ENCODE data around the gene ELOVL5.

The ELOVL5 gene

GRCh38 chr6:53299331-53300005 lies 49.3 kb downstream of the ELOVL5 start:
- Histone ChIP-seq H3K27ac (ENCODE audit: low read depth, low read length) (peak overlapping the region; percentile 90), H3K9ac (ENCODE audit: low read length in 5 of 5) (peak overlapping the region in 3 of 5 donors; percentile 13 to 53 (median 51)), H3K27me3 (ENCODE audit: control insufficient read depth in 5 of 5, insufficient read depth in 4 of 5, low read length in 5 of 5) (no peaks in the 10 kb centered on the region), H3K36me3 (ENCODE audit: control insufficient read depth in 5 of 5, insufficient read depth in 5 of 5, low read length in 5 of 5) (no peaks in the 10 kb centered on the region), H3K9me3 (ENCODE audit: control insufficient read depth in 5 of 5, low read length in 5 of 5) (no peaks in the 10 kb centered on the region), H3K4me3 (ENCODE audit: low read depth in 1 of 5, low read length in 5 of 5) (no peak overlapping the region), H3K4me1 (ENCODE audit: control insufficient read depth in 5 of 5, insufficient read depth in 5 of 5, low read length in 5 of 5) (peaks cover 19 to 88% (median 82%) of the 10 kb centered on the region in 5 donors)

DNA sequence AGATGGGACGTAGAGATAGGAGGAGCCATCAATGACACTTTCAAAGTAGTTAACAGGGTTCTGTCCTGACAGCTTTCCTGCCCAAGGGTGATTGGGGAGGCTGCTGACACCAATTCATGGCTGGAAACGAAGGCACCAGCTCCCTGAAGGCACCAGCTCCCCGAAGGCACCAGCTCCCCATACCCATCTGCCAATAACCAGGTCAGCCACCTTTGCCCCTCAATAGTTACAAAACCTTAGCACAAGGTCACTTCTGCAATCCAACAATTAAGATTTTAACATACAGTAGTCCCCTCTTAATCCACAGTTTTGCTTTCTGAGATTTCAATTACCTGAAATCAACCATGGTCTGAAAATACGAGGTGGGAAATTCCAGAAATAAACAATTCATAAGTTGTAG lies 51.7 kb downstream of the ELOVL5 start:
- peak overlapping the region in 2 of 5 donors; percentile 14 to 32 for H3K9ac ChIP-seq (ENCODE audit: low read length in 5 of 5)
- H3K36me3 ChIP-seq (ENCODE audit: control insufficient read depth in 5 of 5, insufficient read depth in 5 of 5, low read length in 5 of 5) = peaks cover under 1 to 21% (median 4%) of the 10 kb centered on the region in 5 donors
- H3K4me1 ChIP-seq (ENCODE audit: control insufficient read depth in 5 of 5, insufficient read depth in 5 of 5, low read length in 5 of 5) = peaks cover 19 to 79% (median 72%) of the 10 kb centered on the region in 5 donors
- H3K9me3 ChIP-seq (ENCODE audit: control insufficient read depth in 5 of 5, low read length in 5 of 5) = no peaks in the 10 kb centered on the region
- no peak overlapping the region for H3K4me3 ChIP-seq (ENCODE audit: low read depth in 1 of 5, low read length in 5 of 5)
- H3K27me3 ChIP-seq (ENCODE audit: control insufficient read depth in 5 of 5, insufficient read depth in 4 of 5, low read length in 5 of 5) = no peaks in the 10 kb centered on the region
- peak overlapping the region; percentile 90 for H3K27ac ChIP-seq (ENCODE audit: low read depth, low read length)

GRCh38 chr6:53295176-53295575 lies 53.6 kb downstream of the ELOVL5 start:
- Histone ChIP-seq H3K36me3 (ENCODE audit: control insufficient read depth in 5 of 5, insufficient read depth in 5 of 5, low read length in 5 of 5) (peaks cover 7 to 34% (median 15%) of the 10 kb centered on the region in 5 donors), H3K9me3 (ENCODE audit: control insufficient read depth in 5 of 5, low read length in 5 of 5) (no peaks in the 10 kb centered on the region), H3K9ac (ENCODE audit: low read length in 5 of 5) (peak overlapping the region in 2 of 5 donors; percentile 19 to 40), H3K4me3 (ENCODE audit: low read depth in 1 of 5, low read length in 5 of 5) (no peak overlapping the region), H3K27me3 (ENCODE audit: control insufficient read depth in 5 of 5, insufficient read depth in 4 of 5, low read length in 5 of 5) (no peaks in the 10 kb centered on the region), H3K4me1 (ENCODE audit: control insufficient read depth in 5 of 5, insufficient read depth in 5 of 5, low read length in 5 of 5) (peaks cover 7 to 68% (median 60%) of the 10 kb centered on the region in 5 donors), H3K27ac (ENCODE audit: low read depth, low read length) (peak overlapping the region; percentile 81)

GRCh38 chr6:53294611-53295010 lies 54.1 kb downstream of the ELOVL5 start:
- peak overlapping the region in 2 of 5 donors; percentile 28 to 40 for H3K9ac ChIP-seq (ENCODE audit: low read length in 5 of 5)
- H3K27ac ChIP-seq (ENCODE audit: low read depth, low read length) = peak overlapping the region; percentile 81
- H3K4me3 ChIP-seq (ENCODE audit: low read depth in 1 of 5, low read length in 5 of 5) = no peak overlapping the region
- peaks cover 7 to 63% (median 54%) of the 10 kb centered on the region in 5 donors for H3K4me1 ChIP-seq (ENCODE audit: control insufficient read depth in 5 of 5, insufficient read depth in 5 of 5, low read length in 5 of 5)
- H3K27me3 ChIP-seq (ENCODE audit: control insufficient read depth in 5 of 5, insufficient read depth in 4 of 5, low read length in 5 of 5) = no peaks in the 10 kb centered on the region
- peaks cover 7 to 40% (median 20%) of the 10 kb centered on the region in 5 donors for H3K36me3 ChIP-seq (ENCODE audit: control insufficient read depth in 5 of 5, insufficient read depth in 5 of 5, low read length in 5 of 5)
- H3K9me3 ChIP-seq (ENCODE audit: control insufficient read depth in 5 of 5, low read length in 5 of 5) = no peaks in the 10 kb centered on the region

DNA sequence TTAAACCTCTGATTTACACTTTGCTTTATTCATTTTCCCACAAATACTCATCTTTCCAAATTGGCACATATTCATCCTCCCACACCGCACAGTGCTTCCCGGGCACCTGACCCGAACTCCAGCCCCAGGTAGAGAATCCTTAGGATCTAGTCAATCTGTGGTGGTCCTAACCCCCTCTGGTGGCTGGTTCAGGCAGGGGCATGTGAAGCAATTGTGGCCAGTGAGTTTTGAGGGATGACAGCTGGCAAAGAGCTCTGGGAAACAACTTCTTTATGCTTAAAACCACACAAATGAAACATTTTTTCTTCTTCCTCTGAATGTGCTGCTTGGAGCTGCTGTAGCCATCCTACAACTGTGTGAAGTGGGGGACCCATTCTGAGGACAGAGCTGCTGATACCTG lies 54.7 kb downstream of the ELOVL5 start:
- no peaks in the 10 kb centered on the region for H3K9me3 ChIP-seq (ENCODE audit: control insufficient read depth in 5 of 5, low read length in 5 of 5)
- H3K4me3 ChIP-seq (ENCODE audit: low read depth in 1 of 5, low read length in 5 of 5) = no peak overlapping the region
- peaks cover 7 to 40% (median 20%) of the 10 kb centered on the region in 5 donors for H3K36me3 ChIP-seq (ENCODE audit: control insufficient read depth in 5 of 5, insufficient read depth in 5 of 5, low read length in 5 of 5)
- H3K27ac ChIP-seq (ENCODE audit: low read depth, low read length) = peak overlapping the region; percentile 81
- no peaks in the 10 kb centered on the region for H3K27me3 ChIP-seq (ENCODE audit: control insufficient read depth in 5 of 5, insufficient read depth in 4 of 5, low read length in 5 of 5)
- H3K4me1 ChIP-seq (ENCODE audit: control insufficient read depth in 5 of 5, insufficient read depth in 5 of 5, low read length in 5 of 5) = peaks cover 7 to 58% (median 49%) of the 10 kb centered on the region in 5 donors
- H3K9ac ChIP-seq (ENCODE audit: low read length in 5 of 5) = peak overlapping the region in 2 of 5 donors; percentile 28 to 48

GRCh38 chr6:53293691-53294090 lies 55.1 kb downstream of the ELOVL5 start:
- no peaks in the 10 kb centered on the region for H3K27me3 ChIP-seq (ENCODE audit: control insufficient read depth in 5 of 5, insufficient read depth in 4 of 5, low read length in 5 of 5)
- no peaks in the 10 kb centered on the region for H3K9me3 ChIP-seq (ENCODE audit: control insufficient read depth in 5 of 5, low read length in 5 of 5)
- peak overlapping the region; percentile 81 for H3K27ac ChIP-seq (ENCODE audit: low read depth, low read length)
- H3K4me3 ChIP-seq (ENCODE audit: low read depth in 1 of 5, low read length in 5 of 5) = no peak overlapping the region
- H3K9ac ChIP-seq (ENCODE audit: low read length in 5 of 5) = peak overlapping the region in 1 of 5 donors; percentile 48
- peaks cover 7 to 57% (median 48%) of the 10 kb centered on the region in 5 donors for H3K4me1 ChIP-seq (ENCODE audit: control insufficient read depth in 5 of 5, insufficient read depth in 5 of 5, low read length in 5 of 5)
- peaks cover 7 to 43% (median 20%) of the 10 kb centered on the region in 5 donors for H3K36me3 ChIP-seq (ENCODE audit: control insufficient read depth in 5 of 5, insufficient read depth in 5 of 5, low read length in 5 of 5)

- Histone ChIP-seq H3K36me3 (ENCODE audit: control insufficient read depth in 5 of 5, insufficient read depth in 5 of 5, low read length in 5 of 5) (peaks cover 13 to 49% (median 20%) of the 10 kb centered on the region in 5 donors), H3K4me1 (ENCODE audit: control insufficient read depth in 5 of 5, insufficient read depth in 5 of 5, low read length in 5 of 5) (peaks cover 4 to 49% (median 34%) of the 10 kb centered on the region in 5 donors), H3K4me3 (ENCODE audit: low read depth in 1 of 5, low read length in 5 of 5) (no peak overlapping the region), H3K27me3 (ENCODE audit: control insufficient read depth in 5 of 5, insufficient read depth in 4 of 5, low read length in 5 of 5) (no peaks in the 10 kb centered on the region), H3K27ac (ENCODE audit: low read depth, low read length) (peak overlapping the region; percentile 69), H3K9ac (ENCODE audit: low read length in 5 of 5) (peak overlapping the region in 1 of 5 donors; percentile 13), H3K9me3 (ENCODE audit: control insufficient read depth in 5 of 5, low read length in 5 of 5) (no peaks in the 10 kb centered on the region)
Observed at GRCh38 chr6:53290537-53291510, 57.9 kb downstream of the ELOVL5 start.

GRCh38 chr6:53287336-53288225 lies 61.2 kb downstream of the ELOVL5 start:
- H3K9ac ChIP-seq (ENCODE audit: low read length in 5 of 5) = peak overlapping the region in 2 of 5 donors; percentile 9 to 42
- H3K36me3 ChIP-seq (ENCODE audit: control insufficient read depth in 5 of 5, insufficient read depth in 5 of 5, low read length in 5 of 5) = peaks cover 10 to 46% (median 19%) of the 10 kb centered on the region in 5 donors
- H3K27ac ChIP-seq (ENCODE audit: low read depth, low read length) = peak overlapping the region; percentile 69

GRCh38 chr6:53284901-53285300 lies 63.8 kb downstream of the ELOVL5 start:
- Histone ChIP-seq H3K9me3 (ENCODE audit: control insufficient read depth in 5 of 5, low read length in 5 of 5) (no peaks in the 10 kb centered on the region), H3K4me1 (ENCODE audit: control insufficient read depth in 5 of 5, insufficient read depth in 5 of 5, low read length in 5 of 5) (peaks cover 3 to 43% (median 40%) of the 10 kb centered on the region in 5 donors)

More at GRCh38 chr6:53287336-53288225, 61.2 kb downstream of the ELOVL5 start:
- peaks cover 0 to 36% (median 19%) of the 10 kb centered on the region in 5 donors for H3K4me1 ChIP-seq (ENCODE audit: control insufficient read depth in 5 of 5, insufficient read depth in 5 of 5, low read length in 5 of 5)
- no peaks in the 10 kb centered on the region for H3K9me3 ChIP-seq (ENCODE audit: control insufficient read depth in 5 of 5, low read length in 5 of 5)
- no peaks in the 10 kb centered on the region for H3K27me3 ChIP-seq (ENCODE audit: control insufficient read depth in 5 of 5, insufficient read depth in 4 of 5, low read length in 5 of 5)
- no peak overlapping the region for H3K4me3 ChIP-seq (ENCODE audit: low read depth in 1 of 5, low read length in 5 of 5)

More at GRCh38 chr6:53284901-53285300, 63.8 kb downstream of the ELOVL5 start:
- Histone ChIP-seq H3K36me3 (ENCODE audit: control insufficient read depth in 5 of 5, insufficient read depth in 5 of 5, low read length in 5 of 5) (peaks cover 3 to 34% (median 13%) of the 10 kb centered on the region in 5 donors), H3K9ac (ENCODE audit: low read length in 5 of 5) (no peak overlapping the region), H3K27ac (ENCODE audit: low read depth, low read length) (peak overlapping the region; percentile 53), H3K4me3 (ENCODE audit: low read depth in 1 of 5, low read length in 5 of 5) (no peak overlapping the region), H3K27me3 (ENCODE audit: control insufficient read depth in 5 of 5, insufficient read depth in 4 of 5, low read length in 5 of 5) (no peaks in the 10 kb centered on the region)

Measured in subcutaneous abdominal adipose tissue (tissue), 5 donors.